ENCODE measurements around the gene FBXW10B.
"Not testable (repeated sequence)": the region's sequence is repeated elsewhere in the genome, so short reads cannot be mapped to it uniquely, and the experiment has no call there.

Gene FBXW10B

DNA sequence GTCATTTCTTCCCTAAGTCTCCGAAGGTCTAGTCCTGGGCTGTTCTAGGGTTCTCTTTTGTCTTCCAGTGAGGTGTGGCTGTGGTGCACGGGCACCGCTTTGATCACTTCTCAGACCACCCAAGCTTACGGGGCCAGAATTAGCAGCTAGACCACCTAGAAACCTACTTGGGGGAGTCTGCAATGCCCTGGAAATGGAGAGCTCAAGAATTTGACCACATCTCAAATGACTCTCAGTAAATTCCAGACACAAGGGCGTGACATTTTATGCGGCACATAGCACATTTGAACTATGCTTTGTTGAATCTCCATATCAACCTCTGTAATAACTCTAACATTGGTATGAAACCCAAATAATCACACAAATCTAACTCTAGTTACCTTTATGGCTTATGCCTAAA lies 39.7 kb upstream of the FBXW10B start:
- Mint-ChIP-seq H3K4me1 (peaks cover 50% of the 10 kb centered on the region), H3K9me3 (no peaks in the 10 kb centered on the region), H3K4me3 (no peak overlapping the region), H3K27me3 (ENCODE audit: low read depth, poor library complexity) (no peaks in the 10 kb centered on the region), H3K36me3 (ENCODE audit: low read depth) (peaks cover 48% of the 10 kb centered on the region), H3K27ac (peak overlapping the region; percentile 82)
- TF ChIP-seq, protein P1, sequence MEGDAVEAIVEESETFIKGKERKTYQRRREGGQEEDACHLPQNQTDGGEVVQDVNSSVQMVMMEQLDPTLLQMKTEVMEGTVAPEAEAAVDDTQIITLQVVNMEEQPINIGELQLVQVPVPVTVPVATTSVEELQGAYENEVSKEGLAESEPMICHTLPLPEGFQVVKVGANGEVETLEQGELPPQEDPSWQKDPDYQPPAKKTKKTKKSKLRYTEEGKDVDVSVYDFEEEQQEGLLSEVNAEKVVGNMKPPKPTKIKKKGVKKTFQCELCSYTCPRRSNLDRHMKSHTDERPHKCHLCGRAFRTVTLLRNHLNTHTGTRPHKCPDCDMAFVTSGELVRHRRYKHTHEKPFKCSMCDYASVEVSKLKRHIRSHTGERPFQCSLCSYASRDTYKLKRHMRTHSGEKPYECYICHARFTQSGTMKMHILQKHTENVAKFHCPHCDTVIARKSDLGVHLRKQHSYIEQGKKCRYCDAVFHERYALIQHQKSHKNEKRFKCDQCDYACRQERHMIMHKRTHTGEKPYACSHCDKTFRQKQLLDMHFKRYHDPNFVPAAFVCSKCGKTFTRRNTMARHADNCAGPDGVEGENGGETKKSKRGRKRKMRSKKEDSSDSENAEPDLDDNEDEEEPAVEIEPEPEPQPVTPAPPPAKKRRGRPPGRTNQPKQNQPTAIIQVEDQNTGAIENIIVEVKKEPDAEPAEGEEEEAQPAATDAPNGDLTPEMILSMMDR (IDR thresholded peaks at IDR 0.05): no peak
- no peak for DNase-seq

DNA sequence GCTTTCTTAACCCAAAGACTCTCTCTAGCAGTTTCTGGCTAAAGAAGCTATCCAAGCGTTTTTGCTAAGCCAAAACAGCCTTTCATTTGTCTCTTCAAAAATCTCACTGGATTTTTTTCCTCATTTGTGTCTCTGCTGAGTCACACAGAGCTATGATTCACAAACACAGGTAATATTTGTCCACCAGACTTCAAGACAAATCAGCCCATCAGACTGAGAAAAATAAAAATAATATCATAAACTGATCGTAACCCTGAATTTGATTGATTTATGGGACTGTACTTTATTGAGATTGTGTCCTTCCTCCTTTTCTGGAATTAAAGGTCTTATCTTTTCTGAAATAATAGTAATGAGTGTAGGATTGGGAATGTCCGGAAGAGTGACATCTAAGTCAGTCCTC lies 38.8 kb upstream of the FBXW10B start:
- Mint-ChIP-seq H3K4me3 (no peak overlapping the region), H3K4me1 (peaks cover 59% of the 10 kb centered on the region), H3K27ac (no peak overlapping the region), H3K27me3 (ENCODE audit: low read depth, poor library complexity) (no peaks in the 10 kb centered on the region), H3K9me3 (no peaks in the 10 kb centered on the region), H3K36me3 (ENCODE audit: low read depth) (peaks cover 46% of the 10 kb centered on the region)
- no peak for DNase-seq
- TF ChIP-seq, protein P1 (IDR thresholded peaks at IDR 0.05): no peak

DNA sequence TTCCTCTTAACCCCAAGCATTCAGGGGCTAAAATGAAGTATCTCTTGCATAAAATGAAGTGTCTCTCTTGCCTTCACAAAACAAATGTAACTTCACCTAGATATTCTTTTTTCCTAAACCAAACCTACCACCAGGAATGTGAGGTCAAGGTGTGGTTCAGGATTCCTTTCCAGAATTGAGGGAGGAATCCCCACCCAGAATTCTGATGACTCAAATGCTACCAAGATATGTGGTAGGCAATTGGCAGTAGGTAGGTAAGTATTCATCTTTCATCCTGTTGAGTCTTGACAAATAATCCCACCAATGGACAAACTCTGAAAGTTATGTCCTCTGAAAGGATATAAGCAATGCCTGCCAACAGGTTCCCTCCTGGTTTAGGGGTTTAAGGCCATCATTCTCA lies 38.4 kb upstream of the FBXW10B start:
- no peak overlapping the region for H3K27ac Mint-ChIP-seq
- DNase-seq: no peak
- peaks cover 64% of the 10 kb centered on the region for H3K4me1 Mint-ChIP-seq
- H3K27me3 Mint-ChIP-seq (ENCODE audit: low read depth, poor library complexity): no peaks in the 10 kb centered on the region
- H3K4me3 Mint-ChIP-seq: no peak overlapping the region
- TF ChIP-seq, protein P1 (IDR thresholded peaks at IDR 0.05): no peak
- H3K36me3 Mint-ChIP-seq (ENCODE audit: low read depth): peaks cover 46% of the 10 kb centered on the region
- H3K9me3 Mint-ChIP-seq: no peaks in the 10 kb centered on the region

DNA sequence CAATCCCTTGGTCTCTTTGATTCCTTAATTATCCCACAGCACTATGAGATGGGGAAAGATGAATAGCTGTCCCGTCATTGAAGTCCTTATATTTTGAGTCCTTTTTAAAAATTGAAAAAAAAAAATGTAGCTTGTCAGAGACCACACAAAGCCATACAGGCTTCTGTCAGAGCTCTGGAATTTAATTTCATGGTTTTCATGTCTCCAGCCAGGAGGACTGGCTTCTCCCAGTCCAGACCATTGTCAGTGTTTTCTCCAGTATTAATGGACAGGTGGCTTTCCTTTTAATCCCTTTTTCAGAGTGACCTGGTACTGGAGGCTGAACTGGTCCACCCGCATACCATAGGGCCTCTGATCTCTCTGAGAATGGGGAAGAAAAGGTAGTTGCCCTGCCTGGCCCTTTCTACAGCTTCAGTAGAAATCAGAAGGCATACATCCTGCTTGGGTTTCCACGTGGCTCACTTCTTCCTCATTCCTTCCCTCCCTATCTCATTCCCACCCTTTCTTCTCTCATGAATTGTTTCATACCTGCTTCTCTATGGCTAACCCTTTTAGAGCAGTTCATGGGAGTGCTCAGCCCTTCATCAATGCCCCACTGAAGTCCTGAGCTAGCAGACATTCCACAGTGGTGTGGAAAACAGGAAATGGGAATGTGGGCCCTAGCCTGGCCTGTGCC lies 35.5 kb upstream of the FBXW10B start:
- TF ChIP-seq, protein P1 (IDR thresholded peaks at IDR 0.05): no peak
- H3K9me3 Mint-ChIP-seq: no peaks in the 10 kb centered on the region
- H3K4me3 Mint-ChIP-seq: no peak overlapping the region
- H3K27me3 Mint-ChIP-seq (ENCODE audit: low read depth, poor library complexity): no peaks in the 10 kb centered on the region
- peak overlapping the region; percentile 82 for H3K27ac Mint-ChIP-seq
- H3K36me3 Mint-ChIP-seq (ENCODE audit: low read depth): peaks cover 39% of the 10 kb centered on the region
- no peak for DNase-seq
- peaks cover 67% of the 10 kb centered on the region for H3K4me1 Mint-ChIP-seq

DNA sequence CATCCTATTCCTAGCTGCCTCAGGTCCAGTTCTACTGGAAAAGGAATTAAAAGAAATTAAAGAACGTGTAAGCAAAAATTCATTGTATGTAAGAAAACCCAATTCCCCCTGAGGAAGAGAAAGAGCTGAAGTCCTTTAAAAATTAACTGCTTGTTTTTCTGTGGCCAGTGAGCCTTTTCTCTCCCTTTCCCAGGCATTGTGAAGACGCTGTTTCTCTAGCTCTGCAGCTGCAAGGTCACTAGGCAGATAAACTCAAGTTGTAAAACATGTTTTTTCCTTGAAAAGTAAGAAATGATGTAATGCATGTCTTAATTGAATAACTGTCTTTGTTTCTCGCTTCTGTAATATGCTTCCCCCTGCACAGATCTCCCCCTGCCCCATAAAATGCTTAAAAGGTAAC lies 34.9 kb upstream of the FBXW10B start:
- not testable (repeated sequence) for H3K9me3 Mint-ChIP-seq; H3K27me3 Mint-ChIP-seq (ENCODE audit: low read depth, poor library complexity); H3K4me3 Mint-ChIP-seq; DNase-seq
- H3K4me1 Mint-ChIP-seq: peaks cover 73% of the 10 kb centered on the region
- peak overlapping the region; percentile 86 for H3K27ac Mint-ChIP-seq
- peaks cover 39% of the 10 kb centered on the region for H3K36me3 Mint-ChIP-seq (ENCODE audit: low read depth)

DNA sequence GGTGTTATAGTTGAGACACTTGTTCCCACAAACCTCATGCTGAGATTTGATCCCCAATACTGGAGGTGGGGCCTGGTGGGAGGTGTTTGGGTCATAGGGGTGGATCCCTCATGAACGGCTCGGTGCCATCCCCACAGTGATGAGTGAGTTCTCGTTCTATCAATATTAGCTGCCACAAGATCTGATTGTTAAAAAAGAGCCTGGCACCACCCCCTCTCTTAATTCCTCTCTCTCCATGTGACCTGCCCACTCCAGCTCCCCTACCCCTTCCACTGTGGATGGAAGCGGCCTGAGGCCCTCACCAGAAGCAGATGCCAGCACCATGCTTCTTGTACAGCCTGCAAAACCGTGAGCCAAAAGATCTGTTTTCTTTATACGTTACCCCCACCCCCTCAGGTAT lies 33.5 kb upstream of the FBXW10B start:
- no peaks in the 10 kb centered on the region for H3K9me3 Mint-ChIP-seq
- no peak overlapping the region for H3K4me3 Mint-ChIP-seq
- peaks cover 35% of the 10 kb centered on the region for H3K36me3 Mint-ChIP-seq (ENCODE audit: low read depth)
- H3K27me3 Mint-ChIP-seq (ENCODE audit: low read depth, poor library complexity): peaks cover 3% of the 10 kb centered on the region
- TF ChIP-seq, protein P1 (IDR thresholded peaks at IDR 0.05): no peak
- DNase-seq: no peak
- H3K27ac Mint-ChIP-seq: no peak overlapping the region
- peaks cover 86% of the 10 kb centered on the region for H3K4me1 Mint-ChIP-seq

All from nephron progenitor cell (in vitro differentiated cells).